Inflammatory macrophage treated with lipopolysaccharide for 4 hours (primary cell): ENCODE measurements around the gene UNC45A.
A peak's percentile ranks its signal among the peaks of the same experiment; 100 is the strongest.
"Not testable (repeated sequence)": the region's sequence is repeated elsewhere in the genome, so short reads cannot be mapped to it uniquely, and the experiment has no call there.

Experiments used
- DNase-seq: peaks from one replicate; pipeline ENCODE4 v3.0.0-alpha.2; 2020

UNC45A gene

DNA sequence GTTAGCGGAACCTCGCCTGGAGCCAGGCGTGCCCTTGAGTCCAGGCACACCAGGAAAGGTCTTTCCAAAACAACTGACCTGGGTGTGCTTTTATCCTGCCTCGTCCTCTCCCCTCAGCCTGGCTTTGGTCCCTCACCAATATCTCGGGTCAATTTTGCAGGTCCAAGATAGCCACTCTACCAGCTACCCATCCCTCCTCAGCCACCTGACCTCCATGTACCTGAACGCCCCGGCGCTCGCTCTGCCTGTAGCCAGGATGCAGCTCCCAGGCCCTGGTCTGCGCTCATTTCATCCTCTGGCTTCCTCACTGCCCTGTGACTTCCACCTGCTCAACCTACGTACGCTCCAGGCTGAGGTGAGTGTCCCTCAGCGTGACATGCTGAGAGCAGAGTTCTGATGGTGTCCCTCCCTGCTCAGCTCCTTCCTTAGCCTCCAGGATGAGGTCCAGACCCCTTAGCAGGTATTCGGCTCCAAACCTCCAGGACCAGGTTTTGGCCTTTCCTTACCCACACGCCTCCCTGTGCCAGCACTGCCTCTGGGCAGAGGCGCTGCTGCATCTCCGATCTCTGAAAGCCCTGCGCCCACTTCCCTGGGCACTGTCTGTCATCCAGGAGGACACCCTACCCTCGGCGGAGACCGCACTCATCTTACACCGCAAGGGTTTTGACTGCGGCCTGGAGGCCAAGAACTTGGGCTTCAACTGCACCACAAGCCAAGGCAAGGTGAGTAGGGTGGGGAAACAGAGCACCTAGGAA, 16.9 kb upstream of the UNC45A start:
- DNase-seq, result no peak

DNA sequence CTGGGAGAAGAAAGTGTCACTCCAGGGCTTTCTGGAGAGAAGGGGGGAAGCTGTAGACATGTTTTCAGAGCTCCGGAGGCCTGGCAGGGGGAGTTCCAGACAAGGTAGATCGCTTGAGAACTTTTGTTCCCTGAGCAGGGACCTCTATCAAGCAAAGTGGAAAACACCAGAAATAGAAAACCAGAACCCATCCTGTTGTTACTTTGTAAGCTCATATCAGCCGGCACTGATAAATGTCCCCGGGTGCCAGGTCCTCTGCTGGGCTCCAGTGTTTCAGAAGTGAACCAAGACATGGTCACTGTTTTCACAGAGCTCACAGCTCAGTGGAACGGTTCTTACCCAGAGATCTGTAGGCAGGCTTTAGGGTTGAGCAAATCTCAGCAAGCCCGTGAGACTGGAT, 16.2 kb upstream of the UNC45A start:
- DNase-seq, result no peak

DNA sequence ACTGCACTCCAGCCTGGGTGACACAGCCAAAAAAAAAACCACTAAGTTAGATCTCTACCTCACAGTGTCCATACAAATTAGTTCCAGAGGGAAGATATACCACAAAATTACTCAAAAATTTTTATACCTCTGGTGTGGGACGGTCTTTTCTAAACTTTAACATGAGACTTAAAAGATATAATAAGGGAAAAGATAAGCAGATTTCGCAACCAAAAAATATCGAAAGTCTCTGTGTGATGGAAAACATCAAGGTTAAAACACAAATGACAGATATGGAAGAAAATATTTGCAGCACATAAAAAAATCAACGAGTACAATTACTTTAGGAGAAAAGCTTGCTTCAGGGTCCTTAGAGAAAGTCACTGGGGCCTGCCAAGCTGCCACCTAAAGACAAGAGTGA, 13.2 kb upstream of the UNC45A start:
- no peak for DNase-seq

GRCh38 chr15:90922712-90923322, 12.3 kb upstream of the UNC45A start:
- not testable (repeated sequence) for DNase-seq

GRCh38 chr15:90924375-90924774, 10.7 kb upstream of the UNC45A start:
- no peak for DNase-seq

DNA sequence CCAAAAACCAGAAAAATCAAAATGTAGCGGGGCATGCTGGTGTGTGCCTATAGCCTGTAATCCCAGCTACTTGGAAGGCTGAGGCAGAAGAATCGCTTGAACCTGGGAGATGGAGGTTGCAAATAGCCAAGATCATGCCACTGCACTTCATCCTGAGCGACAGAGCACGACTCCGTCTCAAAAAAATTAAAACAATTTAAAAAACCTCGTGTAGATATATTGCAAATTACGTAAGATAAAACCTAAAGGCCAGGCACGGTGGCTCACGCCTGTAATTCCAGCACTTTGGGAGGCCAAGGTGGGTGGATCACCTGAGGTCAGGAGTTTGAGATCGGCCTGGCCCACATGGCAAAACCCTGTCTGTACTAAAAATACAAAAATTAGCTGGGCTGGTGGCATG, 8.3 kb upstream of the UNC45A start:
- not testable (repeated sequence) for DNase-seq

DNA sequence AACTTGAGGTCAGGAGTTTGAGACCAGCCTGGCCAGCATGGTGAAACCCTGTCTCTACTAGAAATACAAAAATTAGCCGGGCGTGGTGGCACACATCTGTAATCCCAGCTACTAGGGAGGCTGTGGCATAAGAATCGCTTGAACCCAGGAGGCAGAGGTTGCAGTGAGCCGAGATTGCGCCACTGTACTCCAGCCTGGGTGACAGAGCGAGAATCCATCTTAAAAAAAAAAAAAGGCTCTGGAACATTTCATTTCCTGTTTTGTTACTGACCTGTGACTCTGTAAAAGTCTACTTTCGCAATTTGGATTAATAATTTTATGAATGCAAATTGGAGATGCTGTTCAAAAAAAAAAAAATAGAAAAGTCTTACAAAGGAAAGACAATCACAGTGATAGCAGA, 7.0 kb upstream of the UNC45A start:
- peak; percentile 77 for DNase-seq

DNA sequence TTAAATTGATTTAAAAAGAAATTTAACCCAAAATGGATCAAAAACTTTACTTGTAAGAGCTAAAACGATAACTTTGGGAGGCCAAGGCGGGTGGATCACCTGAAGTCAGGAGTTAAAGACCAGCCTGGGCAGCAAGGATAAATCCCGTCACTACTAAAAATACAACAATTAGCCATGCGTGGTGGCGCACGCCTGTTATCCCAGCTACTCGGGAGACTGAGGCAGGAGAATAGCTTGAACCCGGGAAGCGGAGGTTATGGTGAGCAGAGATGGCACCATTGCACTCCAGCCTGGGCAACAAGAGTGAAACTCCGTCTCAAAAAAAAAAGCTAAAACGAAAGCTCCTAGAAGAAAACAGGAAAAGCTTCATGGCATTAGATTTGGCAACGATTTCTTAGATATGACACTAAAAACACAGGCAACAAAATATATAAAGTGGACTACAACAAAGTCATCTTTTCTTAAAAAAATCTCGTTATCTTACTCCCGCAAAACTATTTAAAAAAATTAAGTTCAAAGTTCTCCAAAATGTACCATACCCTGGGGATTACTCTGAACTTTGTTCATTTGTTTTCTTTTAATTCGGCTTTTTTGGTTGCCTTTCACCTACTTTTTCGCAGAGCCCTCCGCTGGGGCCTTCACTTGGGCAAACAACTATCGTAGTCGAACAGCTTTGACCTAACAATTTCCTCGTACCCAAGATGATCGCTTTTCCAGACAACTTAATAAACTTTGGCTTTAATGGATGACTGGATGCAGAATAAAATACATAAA, 5.7 kb upstream of the UNC45A start:
- DNase-seq, result peak; percentile 73

- peak; percentile 57 for DNase-seq
Observed at GRCh38 chr15:90930861-90931574, 4.1 kb upstream of the UNC45A start.

- DNase-seq, result no peak
Observed at GRCh38 chr15:90931575-90931827, 3.6 kb upstream of the UNC45A start.

- peak; percentile 87 for DNase-seq
Observed at GRCh38 chr15:90931828-90932659, 3.0 kb upstream of the UNC45A start, which contains the start of gene HDDC3. Gene HDDC3, minus strand, starts transcription at chr15:90932549. Its CDS starts 9 bp downstream, at chr15:90932540.

- no peak for DNase-seq
Observed at GRCh38 chr15:90932660-90932991, 2.5 kb upstream of the UNC45A start.

DNA sequence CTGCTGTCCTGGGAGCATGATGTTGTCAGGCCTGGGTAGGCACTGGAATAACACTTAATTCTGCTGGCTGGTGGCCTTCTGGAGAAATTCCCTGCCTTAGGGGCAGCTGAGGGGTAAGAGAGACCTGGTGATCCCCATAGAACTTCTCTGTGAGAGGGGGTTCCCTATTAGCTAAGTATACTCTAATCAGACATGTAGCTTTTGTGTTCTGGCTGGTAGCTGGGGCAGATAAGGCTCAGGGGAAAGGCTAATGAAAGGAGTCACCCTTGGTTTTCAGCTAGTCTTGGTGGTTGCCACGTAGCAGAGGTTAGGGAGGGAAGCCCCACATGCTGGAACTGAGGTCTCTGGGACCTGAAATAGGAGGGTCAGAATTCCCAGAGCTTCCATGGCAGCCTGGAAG, 1.8 kb upstream of the UNC45A start:
- DNase-seq, result no peak

GRCh38 chr15:90934256-90934948, 683 bp upstream of the UNC45A start:
- DNase-seq, result peak; percentile 82

- DNase-seq, result no peak
Observed at GRCh38 chr15:90936823-90937222, 1.7 kb downstream of the UNC45A start.

DNA sequence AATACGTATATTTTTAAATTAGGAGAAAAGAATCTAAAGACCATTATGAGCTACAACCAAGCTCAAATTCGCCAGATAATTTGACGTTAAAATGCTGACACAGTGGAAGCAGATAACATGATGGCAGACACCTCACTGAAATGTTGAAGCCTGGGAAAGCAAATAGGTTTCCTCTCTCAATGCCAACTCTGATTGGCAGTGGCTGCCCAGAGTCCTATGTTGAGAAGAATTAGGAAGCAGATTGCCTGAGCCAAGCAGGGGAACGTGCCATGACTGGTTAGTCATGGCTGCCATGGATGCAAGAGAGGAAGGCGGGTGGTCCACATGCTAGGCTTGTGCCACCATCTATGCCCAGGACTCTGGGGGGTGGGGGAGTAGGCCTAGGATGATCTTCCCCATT, 3.2 kb downstream of the UNC45A start:
- DNase-seq, result no peak

DNA sequence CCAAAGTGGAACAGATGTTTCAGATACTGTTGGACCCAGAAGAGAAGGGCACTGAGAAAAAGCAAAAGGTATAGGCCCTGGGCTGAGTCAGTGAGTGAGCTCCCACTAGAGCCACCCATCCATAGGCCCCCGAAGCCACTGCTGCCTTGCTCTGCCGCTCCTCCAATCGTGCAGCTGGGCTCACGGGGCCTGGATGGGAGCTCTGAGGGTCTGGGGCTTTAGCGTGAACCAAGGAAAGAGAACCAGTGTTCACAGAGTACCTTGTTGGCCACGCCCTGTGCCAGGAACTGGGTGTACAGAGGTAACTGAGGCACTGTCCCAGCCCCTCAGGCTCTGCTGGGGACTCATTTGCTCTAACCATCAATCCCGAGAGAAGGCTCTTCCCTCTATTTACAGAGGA, 4.7 kb downstream of the UNC45A start:
- no peak for DNase-seq

- no peak for DNase-seq
Observed at GRCh38 chr15:90941038-90941437, 6.0 kb downstream of the UNC45A start.

DNA sequence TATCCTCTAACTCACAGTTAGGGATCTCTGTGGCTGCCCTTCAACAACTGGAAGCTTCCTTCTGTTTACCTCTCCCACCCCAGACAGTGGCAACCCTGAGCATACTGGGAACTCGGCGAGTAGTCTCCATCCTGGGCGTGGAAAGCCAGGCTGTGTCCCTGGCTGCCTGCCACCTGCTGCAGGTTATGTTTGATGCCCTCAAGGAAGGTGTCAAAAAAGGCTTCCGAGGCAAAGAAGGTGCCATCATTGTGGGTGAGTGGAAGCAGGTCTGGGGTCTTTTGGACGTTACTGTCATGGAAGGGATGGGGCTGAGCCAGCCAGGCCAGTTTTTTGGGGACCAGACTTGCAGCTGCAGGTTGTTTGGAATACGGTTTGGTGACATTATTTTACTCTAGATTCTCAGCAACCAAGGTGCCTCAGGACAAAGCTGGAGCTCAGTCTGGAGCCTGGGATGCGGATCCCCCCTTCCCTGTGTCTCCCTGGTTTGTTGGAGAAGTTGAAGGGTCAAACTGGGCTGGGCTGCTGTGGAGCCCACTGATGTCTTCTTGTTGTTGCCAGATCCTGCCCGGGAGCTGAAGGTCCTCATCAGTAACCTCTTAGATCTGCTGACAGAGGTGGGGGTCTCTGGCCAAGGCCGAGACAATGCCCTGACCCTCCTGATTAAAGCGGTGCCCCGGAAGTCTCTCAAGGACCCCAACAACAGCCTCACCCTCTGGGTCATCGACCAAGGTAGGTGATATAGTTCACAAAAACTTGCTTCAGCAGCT, 7.5 kb downstream of the UNC45A start:
- no peak for DNase-seq

- DNase-seq, result peak; percentile 84
Observed at GRCh38 chr15:90945091-90945490, 10.0 kb downstream of the UNC45A start.

GRCh38 chr15:90946538-90946937, 11.5 kb downstream of the UNC45A start:
- DNase-seq, result no peak
